SK-N-SH (cell line): ENCODE results near the gene CLCNKB. TPM values are rescaled to one million over a fixed set of nuclear protein-coding genes. Genes with fewer than 3 reads are reported as not detected.
"Not testable (repeated sequence)": the region's sequence is repeated elsewhere in the genome, so short reads cannot be mapped to it uniquely, and the experiment has no call there.

Experiments
- CTCF ChIA-PET: fragments of 300-600, 350-600 bp; formaldehyde crosslinking; extraction: SDS; loops from one replicate; lab custom pipeline; 2021; lab: Yijun Ruan, JAX
- POLR2A ChIA-PET: fragments of 350-600 bp; sonication (Branson Sonifier 250); formaldehyde crosslinking; extraction: SDS; loops from one replicate; lab custom pipeline; 2020; ENCODE audit warnings: antibody characterized with exemption, inconsistent platforms; lab: Yijun Ruan, JAX
- DNase-seq: peaks from one replicate; pipeline ENCODE4 v3.0.0; 2012
- H2AFZ ChIP-seq: fragments of 200-600 bp; sonication (generic); 2 replicates; pipeline ENCODE4 v1.8.1; 2016; ENCODE audit warnings: antibody characterized with exemption, mild to moderate bottlenecking, low read depth
- H3F3A ChIP-seq: fragments of 200-600 bp; sonication (generic); replicated peaks from 2 replicates; pipeline ENCODE3; 2016; ENCODE audit warnings: antibody characterized with exemption, mild to moderate bottlenecking; ENCODE audit not compliant: insufficient read depth
- H3K27ac ChIP-seq, 2 experiments: fragments of 200-500 bp in 1 of 2; fragments of 200-600 bp in 1 of 2; sonication (Bioruptor generic) in 1 of 2; sonication (generic), shearing (Covaris generic) in 1 of 2; 2 replicates each; pipeline versions ENCODE4 v1.5.1 to v1.6.1; 2014 to 2016; ENCODE audit warnings: low read depth in 2 of 2, inconsistent platforms in 1 of 2, low read length in 1 of 2, mild to moderate bottlenecking in 1 of 2, mixed read lengths in 1 of 2
- H3K27me3 ChIP-seq: fragments of 200-600 bp; sonication (generic), shearing (Covaris generic); 2 replicates; pipeline ENCODE4 v1.6.1; 2016; ENCODE audit warnings: mixed run types; ENCODE audit not compliant: insufficient read depth
- H3K36me3 ChIP-seq, 2 experiments: fragments of 200-500 bp in 1 of 2; fragments of 200-600 bp in 1 of 2; sonication (Bioruptor generic) in 1 of 2; sonication (generic) in 1 of 2; replicated peaks in 1 of 2; 2 replicates each; pipeline versions ENCODE3 to v1.5.1; 2014 to 2016; ENCODE audit warnings: low read length in 1 of 2, mild to moderate bottlenecking in 1 of 2; ENCODE audit not compliant: insufficient read depth in 2 of 2, control insufficient read depth in 1 of 2
- H3K4me1 ChIP-seq, 2 experiments: fragments of 200-500 bp in 1 of 2; fragments of 200-600 bp in 1 of 2; sonication (Bioruptor generic) in 1 of 2; sonication (generic), shearing (Covaris generic) in 1 of 2; 2 replicates each; pipeline versions ENCODE4 v1.5.1 to v1.6.1; 2014 to 2016; ENCODE audit warnings: low read depth in 1 of 2, low read length in 1 of 2, mixed run types in 1 of 2; ENCODE audit not compliant: insufficient read depth in 2 of 2, control insufficient read depth in 1 of 2
- H3K4me2 ChIP-seq: fragments of 200-600 bp; sonication (generic), shearing (Covaris generic); 2 replicates; pipeline ENCODE4 v1.6.1; 2017; ENCODE audit warnings: mixed run types
- H3K4me3 ChIP-seq, 2 experiments: fragments of 200-500 bp in 1 of 2; fragments of 200-600 bp in 1 of 2; sonication (Bioruptor generic) in 1 of 2; sonication (generic), shearing (Covaris generic) in 1 of 2; 2 replicates each; pipeline versions ENCODE4 v1.5.1 to v1.8.1; 2014 to 2016; ENCODE audit warnings: low read depth in 2 of 2, inconsistent platforms in 1 of 2, low read length in 1 of 2, mild to moderate bottlenecking in 1 of 2, mixed read lengths in 1 of 2, moderate library complexity in 1 of 2
- H3K79me2 ChIP-seq: fragments of 200-600 bp; sonication (generic); 2 replicates; pipeline ENCODE4 v1.8.1; 2017; ENCODE audit warnings: mild to moderate bottlenecking; ENCODE audit not compliant: insufficient read depth
- H3K9ac ChIP-seq: fragments of 200-600 bp; sonication (generic); 2 replicates; pipeline ENCODE4 v1.6.1; 2017; ENCODE audit warnings: mixed run types
- H3K9me2 ChIP-seq: fragments of 200-600 bp; sonication (generic); 2 replicates; pipeline ENCODE4 v1.6.1; 2017; ENCODE audit warnings: mixed run types
- H3K9me3 ChIP-seq: fragments of 200-600 bp; sonication (generic); 2 replicates; pipeline ENCODE4 v1.6.1; 2017; ENCODE audit warnings: mixed run types, mild to moderate bottlenecking, moderate library complexity
- H4K20me1 ChIP-seq: fragments of 200-600 bp; sonication (generic); 2 replicates; pipeline ENCODE4 v1.6.1; 2017; ENCODE audit warnings: mild to moderate bottlenecking, mixed run types; ENCODE audit not compliant: insufficient read depth
- CHD2 ChIP-seq: fragments of 150-350 bp; IDR thresholded peaks from 2 replicates; pipeline ENCODE4 v1.6.1; 2018; ENCODE audit warnings: low read length; ENCODE audit not compliant: partially characterized antibody
- CTCF ChIP-seq: fragments of 200-600 bp; sonication (generic); IDR thresholded peaks from 2 replicates; pipeline ENCODE4 v1.6.1; 2017; ENCODE audit warnings: antibody characterized with exemption, mild to moderate bottlenecking, moderate library complexity
- EP300 ChIP-seq, 2 experiments: IDR thresholded peaks; 2 replicates each; pipeline versions ENCODE4 v1.4.0 to v1.6.1; 2012; ENCODE audit warnings: borderline replicate concordance in 1 of 2, low read depth in 1 of 2, low read length in 1 of 2
- EZH2phosphoT487 ChIP-seq: fragments of 200-600 bp; sonication (generic); IDR thresholded peaks from 2 replicates; pipeline ENCODE4 v1.6.1; 2017; ENCODE audit warnings: low read depth, mixed run types, mild to moderate bottlenecking, antibody characterized with exemption, moderate library complexity, borderline replicate concordance
- FOSL2 ChIP-seq: IDR thresholded peaks from 2 replicates; pipeline ENCODE4 v1.4.0; 2012; ENCODE audit warnings: low read depth, mild to moderate bottlenecking, moderate library complexity, borderline replicate concordance
- FOXJ3 ChIP-seq: sonication (generic); formaldehyde crosslinking; IDR thresholded peaks from 2 replicates; pipeline ENCODE4 v1.5.1; 2020; ENCODE audit warnings: mild to moderate bottlenecking, missing genetic modification reagents
- GATA2 ChIP-seq: sonication (generic); formaldehyde crosslinking; IDR thresholded peaks from 2 replicates; pipeline ENCODE4 v1.5.0; 2020; ENCODE audit warnings: mild to moderate bottlenecking, missing genetic modification reagents
- MAX ChIP-seq: IDR thresholded peaks from 2 replicates; pipeline ENCODE4 v1.4.0; 2012; ENCODE audit warnings: low read depth
- MEF2A ChIP-seq: IDR thresholded peaks from 2 replicates; pipeline ENCODE4 v1.4.0; 2012; ENCODE audit warnings: low read depth, borderline replicate concordance
- MXI1 ChIP-seq: IDR thresholded peaks from 2 replicates; pipeline ENCODE4 v1.6.1; 2012; ENCODE audit warnings: mild to moderate bottlenecking, low read depth, low read length, improper control_type of control experiment
- NFIC ChIP-seq: IDR thresholded peaks from 2 replicates; pipeline ENCODE4 v1.4.0; 2012; ENCODE audit warnings: borderline replicate concordance
- POLR2AphosphoS5 ChIP-seq: IDR thresholded peaks from 2 replicates; pipeline ENCODE4 v1.6.1; 2012; ENCODE audit warnings: low read depth, low read length
- RXRA ChIP-seq: IDR thresholded peaks from 2 replicates; pipeline ENCODE4 v1.4.0; 2012; ENCODE audit warnings: low read depth, mild to moderate bottlenecking, borderline replicate concordance
- SIN3A ChIP-seq: IDR thresholded peaks from 2 replicates; pipeline ENCODE4 v1.6.1; 2012; ENCODE audit warnings: low read depth, mild to moderate bottlenecking, low read length, moderate library complexity, borderline replicate concordance
- SMC3 ChIP-seq: IDR thresholded peaks from 2 replicates; pipeline ENCODE4 v1.6.1; 2012; ENCODE audit warnings: low read depth, low read length, improper control_type of control experiment
- TCF12 ChIP-seq: IDR thresholded peaks from 2 replicates; pipeline ENCODE4 v1.4.0; 2012
- YY1 ChIP-seq: IDR thresholded peaks from 2 replicates; pipeline ENCODE4 v1.4.0; 2012; ENCODE audit warnings: low read depth, mild to moderate bottlenecking
- WGBS: methylation state at CpG from one replicate; pipeline ENCODE4 v1.1.6; 2017; ENCODE audit warnings: low lambda C conversion rate; 5-methylcytosine and 5-hydroxymethylcytosine counted together
- polyA plus RNA-seq, 3 experiments: library from polyadenylated mRNA; depleted of rRNA; stranded (reverse); fragments of >200 nt; gene quantifications; 2 replicates each; pipeline ENCODE4 v1.2.3, GENCODE V29; 2012
- TF ChIP-seq, protein P1 (sequence below): fragments of 150-350 bp; IDR thresholded peaks from 2 replicates; pipeline ENCODE4 v1.6.1; 2017; ENCODE audit warnings: antibody characterized with exemption, low read length, low read depth, borderline replicate concordance
- TF ChIP-seq, protein P2 (sequence below): IDR thresholded peaks from 2 replicates; pipeline ENCODE4 v1.4.0; 2012; ENCODE audit warnings: low read depth, borderline replicate concordance

CLCNKB gene
- polyA plus RNA-seq, 1 of the 3 experiments (the other 2 are of a cell fraction) = 0.41 TPM

DNA sequence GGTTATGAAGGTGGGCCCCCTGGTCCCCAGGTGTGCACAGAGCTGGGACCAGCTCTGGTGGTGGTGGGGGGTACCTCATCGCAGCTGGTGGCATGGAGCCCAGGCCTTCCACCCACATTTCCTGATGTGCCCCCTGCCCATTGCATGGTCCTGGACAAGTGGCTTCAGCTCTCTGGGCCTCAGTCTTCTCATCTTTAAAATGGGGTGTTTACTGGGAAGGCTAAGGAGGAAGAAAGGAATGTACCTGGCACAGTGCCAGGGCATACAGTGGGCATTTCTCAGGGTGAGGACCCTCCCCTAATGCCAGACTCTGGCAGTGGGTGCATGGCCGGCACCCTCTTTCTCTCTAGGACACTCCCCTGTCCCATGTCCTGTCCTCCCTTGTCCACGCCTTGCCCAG lies 7.5 kb downstream of the CLCNKB start:
- H3K36me3 ChIP-seq = no peaks in the 10 kb centered on the region
- H3K27me3 ChIP-seq = no peaks in the 10 kb centered on the region
- no peak overlapping the region for H2AFZ ChIP-seq
- H3K9ac ChIP-seq = no peak overlapping the region
- no peaks in the 10 kb centered on the region for H3K79me2 ChIP-seq
- H3K9me2 ChIP-seq = no peaks in the 10 kb centered on the region
- no peaks in the 10 kb centered on the region for H3K9me3 ChIP-seq
- ChIA-PET CTCF (interaction anchor here (2.1 to 2.3 kb wide), 2 partner anchors 137 to 259 kb away, joined by 4 to 5 read pairs; no protein-coding TSS in a partner anchor), POLR2A (no interaction called here)
- H3K4me1 ChIP-seq = peaks cover 0 to 3% of the 10 kb centered on the region in 2 experiments; a peak in 1 of 4 replicates
- no peak for DNase-seq
- no peak overlapping the region for H3K4me2 ChIP-seq
- H3F3A ChIP-seq = no peaks in the 10 kb centered on the region
- WGBS = 100% methylated on average over 1 of the region's 3 CpGs
- no peak overlapping the region for H3K4me3 ChIP-seq
- H4K20me1 ChIP-seq = no peaks in the 10 kb centered on the region
- no peak overlapping the region for H3K27ac ChIP-seq
- TF ChIP-seq MAX = no peak
- no peak for TF ChIP-seq SIN3A
- TF ChIP-seq MEF2A = no peak
- TF ChIP-seq NFIC = no peak
- no peak for TF ChIP-seq FOXJ3
- TF ChIP-seq POLR2AphosphoS5 = no peak
- TF ChIP-seq SMC3 = no peak
- no peak for TF ChIP-seq GATA2
- TF ChIP-seq MXI1 = no peak
- TF ChIP-seq RXRA = no peak
- TF ChIP-seq EP300 (IDR thresholded peaks at IDR 0.05; ENCODE audit: borderline replicate concordance in 1 of 2, low read depth in 1 of 2, low read length in 1 of 2) = no peak
- TF ChIP-seq, protein P1, sequence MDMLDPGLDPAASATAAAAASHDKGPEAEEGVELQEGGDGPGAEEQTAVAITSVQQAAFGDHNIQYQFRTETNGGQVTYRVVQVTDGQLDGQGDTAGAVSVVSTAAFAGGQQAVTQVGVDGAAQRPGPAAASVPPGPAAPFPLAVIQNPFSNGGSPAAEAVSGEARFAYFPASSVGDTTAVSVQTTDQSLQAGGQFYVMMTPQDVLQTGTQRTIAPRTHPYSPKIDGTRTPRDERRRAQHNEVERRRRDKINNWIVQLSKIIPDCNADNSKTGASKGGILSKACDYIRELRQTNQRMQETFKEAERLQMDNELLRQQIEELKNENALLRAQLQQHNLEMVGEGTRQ = no peak
- no peak for TF ChIP-seq CHD2
- TF ChIP-seq TCF12 = no peak
- no peak for TF ChIP-seq FOSL2
- TF ChIP-seq, protein P2, sequence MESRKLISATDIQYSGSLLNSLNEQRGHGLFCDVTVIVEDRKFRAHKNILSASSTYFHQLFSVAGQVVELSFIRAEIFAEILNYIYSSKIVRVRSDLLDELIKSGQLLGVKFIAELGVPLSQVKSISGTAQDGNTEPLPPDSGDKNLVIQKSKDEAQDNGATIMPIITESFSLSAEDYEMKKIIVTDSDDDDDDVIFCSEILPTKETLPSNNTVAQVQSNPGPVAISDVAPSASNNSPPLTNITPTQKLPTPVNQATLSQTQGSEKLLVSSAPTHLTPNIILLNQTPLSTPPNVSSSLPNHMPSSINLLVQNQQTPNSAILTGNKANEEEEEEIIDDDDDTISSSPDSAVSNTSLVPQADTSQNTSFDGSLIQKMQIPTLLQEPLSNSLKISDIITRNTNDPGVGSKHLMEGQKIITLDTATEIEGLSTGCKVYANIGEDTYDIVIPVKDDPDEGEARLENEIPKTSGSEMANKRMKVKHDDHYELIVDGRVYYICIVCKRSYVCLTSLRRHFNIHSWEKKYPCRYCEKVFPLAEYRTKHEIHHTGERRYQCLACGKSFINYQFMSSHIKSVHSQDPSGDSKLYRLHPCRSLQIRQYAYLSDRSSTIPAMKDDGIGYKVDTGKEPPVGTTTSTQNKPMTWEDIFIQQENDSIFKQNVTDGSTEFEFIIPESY = no peak
- no peak for TF ChIP-seq EZH2phosphoT487
- no peak for TF ChIP-seq CTCF
- no peak for TF ChIP-seq YY1
- TF ChIP-seq, all 33 proteins: peak for 0

GRCh38 chr1:16051949-16052348 lies 8.4 kb downstream of the CLCNKB start:
- CTCF ChIA-PET = interaction anchor here (1.9 to 2.1 kb wide), 2 partner anchors 21 to 136 kb away, joined by 4 to 8 read pairs; partner anchors contain the start of gene FAM131C
- H4K20me1 ChIP-seq, H3F3A ChIP-seq, DNase-seq, H3K4me2 ChIP-seq, H2AFZ ChIP-seq, H3K9me3 ChIP-seq, H3K9ac ChIP-seq, H3K9me2 ChIP-seq, POLR2A ChIA-PET, H3K79me2 ChIP-seq, H3K27me3 ChIP-seq, H3K27ac ChIP-seq, H3K4me1 ChIP-seq, H3K36me3 ChIP-seq, H3K4me3 ChIP-seq: not testable (repeated sequence)
- 100% methylated on average over 1 of the region's 12 CpGs for WGBS
